ENCODE data around the gene TMIE.

DNA sequence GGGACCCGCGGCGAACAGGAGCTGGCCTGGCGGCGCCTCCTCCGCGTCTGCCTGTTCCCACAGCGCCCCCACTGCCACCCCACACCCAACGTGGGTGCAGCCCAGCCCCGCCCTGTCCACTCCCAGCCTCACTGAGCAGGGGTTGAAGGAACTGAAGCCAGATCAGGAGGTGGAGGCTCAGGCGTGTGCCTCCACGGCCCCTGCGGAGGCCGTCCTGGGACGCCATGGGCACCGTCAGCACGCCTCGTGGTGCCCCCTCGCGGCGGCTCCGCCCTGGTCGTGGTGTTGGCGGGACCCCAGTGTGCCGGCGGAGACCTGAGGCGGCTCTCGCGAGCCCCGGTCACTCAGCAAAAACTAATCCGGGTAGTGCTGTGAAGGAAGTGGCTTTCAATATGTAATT, 55.5 kb downstream of the TMIE start:
- TF ChIP-seq, protein P1, sequence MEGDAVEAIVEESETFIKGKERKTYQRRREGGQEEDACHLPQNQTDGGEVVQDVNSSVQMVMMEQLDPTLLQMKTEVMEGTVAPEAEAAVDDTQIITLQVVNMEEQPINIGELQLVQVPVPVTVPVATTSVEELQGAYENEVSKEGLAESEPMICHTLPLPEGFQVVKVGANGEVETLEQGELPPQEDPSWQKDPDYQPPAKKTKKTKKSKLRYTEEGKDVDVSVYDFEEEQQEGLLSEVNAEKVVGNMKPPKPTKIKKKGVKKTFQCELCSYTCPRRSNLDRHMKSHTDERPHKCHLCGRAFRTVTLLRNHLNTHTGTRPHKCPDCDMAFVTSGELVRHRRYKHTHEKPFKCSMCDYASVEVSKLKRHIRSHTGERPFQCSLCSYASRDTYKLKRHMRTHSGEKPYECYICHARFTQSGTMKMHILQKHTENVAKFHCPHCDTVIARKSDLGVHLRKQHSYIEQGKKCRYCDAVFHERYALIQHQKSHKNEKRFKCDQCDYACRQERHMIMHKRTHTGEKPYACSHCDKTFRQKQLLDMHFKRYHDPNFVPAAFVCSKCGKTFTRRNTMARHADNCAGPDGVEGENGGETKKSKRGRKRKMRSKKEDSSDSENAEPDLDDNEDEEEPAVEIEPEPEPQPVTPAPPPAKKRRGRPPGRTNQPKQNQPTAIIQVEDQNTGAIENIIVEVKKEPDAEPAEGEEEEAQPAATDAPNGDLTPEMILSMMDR (IDR thresholded peaks at IDR 0.05), result no peak
- TF ChIP-seq POLR2AphosphoS5 (IDR thresholded peaks at IDR 0.05; ENCODE audit: low read depth, low read length), result no peak
- TF ChIP-seq, protein P2, sequence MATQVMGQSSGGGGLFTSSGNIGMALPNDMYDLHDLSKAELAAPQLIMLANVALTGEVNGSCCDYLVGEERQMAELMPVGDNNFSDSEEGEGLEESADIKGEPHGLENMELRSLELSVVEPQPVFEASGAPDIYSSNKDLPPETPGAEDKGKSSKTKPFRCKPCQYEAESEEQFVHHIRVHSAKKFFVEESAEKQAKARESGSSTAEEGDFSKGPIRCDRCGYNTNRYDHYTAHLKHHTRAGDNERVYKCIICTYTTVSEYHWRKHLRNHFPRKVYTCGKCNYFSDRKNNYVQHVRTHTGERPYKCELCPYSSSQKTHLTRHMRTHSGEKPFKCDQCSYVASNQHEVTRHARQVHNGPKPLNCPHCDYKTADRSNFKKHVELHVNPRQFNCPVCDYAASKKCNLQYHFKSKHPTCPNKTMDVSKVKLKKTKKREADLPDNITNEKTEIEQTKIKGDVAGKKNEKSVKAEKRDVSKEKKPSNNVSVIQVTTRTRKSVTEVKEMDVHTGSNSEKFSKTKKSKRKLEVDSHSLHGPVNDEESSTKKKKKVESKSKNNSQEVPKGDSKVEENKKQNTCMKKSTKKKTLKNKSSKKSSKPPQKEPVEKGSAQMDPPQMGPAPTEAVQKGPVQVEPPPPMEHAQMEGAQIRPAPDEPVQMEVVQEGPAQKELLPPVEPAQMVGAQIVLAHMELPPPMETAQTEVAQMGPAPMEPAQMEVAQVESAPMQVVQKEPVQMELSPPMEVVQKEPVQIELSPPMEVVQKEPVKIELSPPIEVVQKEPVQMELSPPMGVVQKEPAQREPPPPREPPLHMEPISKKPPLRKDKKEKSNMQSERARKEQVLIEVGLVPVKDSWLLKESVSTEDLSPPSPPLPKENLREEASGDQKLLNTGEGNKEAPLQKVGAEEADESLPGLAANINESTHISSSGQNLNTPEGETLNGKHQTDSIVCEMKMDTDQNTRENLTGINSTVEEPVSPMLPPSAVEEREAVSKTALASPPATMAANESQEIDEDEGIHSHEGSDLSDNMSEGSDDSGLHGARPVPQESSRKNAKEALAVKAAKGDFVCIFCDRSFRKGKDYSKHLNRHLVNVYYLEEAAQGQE (IDR thresholded peaks at IDR 0.05; ENCODE audit: insufficient read depth in 1 of 2, low read depth in 2 of 2, low read length in 1 of 2), result no peak
